GM19452 (cell line): ENCODE results near the gene GPR152.
A peak's percentile ranks its signal among the peaks of the same experiment; 100 is the strongest.

ENCODE experiments used
- ATAC-seq: cut with Tn5 transposase; IDR thresholded peaks from one replicate; pipeline ENCODE4 v1.9.1; 2021; ENCODE audit not compliant: unreplicated experiment

The GPR152 gene

GRCh38 chr11:67441098-67441563 is 11.4 kb downstream of the GPR152 start:
- no peak for ATAC-seq

DNA sequence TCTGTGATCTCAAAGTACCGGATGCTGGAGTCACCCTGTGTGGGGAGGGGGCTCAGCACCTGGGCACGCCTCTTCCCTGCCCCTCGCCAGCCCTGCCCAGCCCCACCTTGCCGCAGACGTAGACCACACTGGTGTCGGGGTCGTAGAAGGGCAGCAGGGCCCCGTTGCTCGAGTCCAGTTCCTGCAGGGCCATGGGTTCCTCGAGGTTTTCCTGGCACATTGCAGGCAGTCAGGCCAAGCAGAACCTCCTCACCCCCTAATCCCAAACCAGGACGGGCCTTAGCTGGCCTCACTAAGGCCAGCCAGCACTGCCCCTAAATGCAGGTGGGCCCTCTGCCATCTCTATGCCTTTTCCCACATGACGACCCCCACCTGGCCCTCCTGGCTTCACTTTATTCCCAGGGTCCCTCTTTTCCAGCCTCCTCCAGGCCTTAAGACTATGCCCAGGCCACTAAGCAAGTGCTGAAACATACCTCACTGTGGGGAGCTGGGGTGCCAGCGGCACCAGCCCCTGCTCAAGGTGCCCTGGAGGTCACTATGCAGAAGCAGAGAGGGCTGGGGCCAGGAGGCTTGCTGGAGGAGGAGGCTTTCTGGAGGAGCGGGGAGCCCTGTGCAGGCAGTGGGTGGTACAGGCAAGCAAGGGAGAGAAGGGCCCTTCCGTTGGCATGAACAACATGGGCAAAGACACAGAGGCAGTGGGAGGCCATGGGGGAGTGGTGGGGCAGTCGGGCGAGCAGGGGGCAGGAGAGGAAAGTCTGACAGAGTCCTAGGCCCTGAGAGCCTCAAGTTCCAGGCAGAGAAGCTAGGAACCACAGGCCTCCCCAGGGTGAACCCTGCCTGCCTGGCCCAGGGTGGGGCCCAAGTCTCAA is 12.1 kb downstream of the GPR152 start:
- ATAC-seq, result no peak

DNA sequence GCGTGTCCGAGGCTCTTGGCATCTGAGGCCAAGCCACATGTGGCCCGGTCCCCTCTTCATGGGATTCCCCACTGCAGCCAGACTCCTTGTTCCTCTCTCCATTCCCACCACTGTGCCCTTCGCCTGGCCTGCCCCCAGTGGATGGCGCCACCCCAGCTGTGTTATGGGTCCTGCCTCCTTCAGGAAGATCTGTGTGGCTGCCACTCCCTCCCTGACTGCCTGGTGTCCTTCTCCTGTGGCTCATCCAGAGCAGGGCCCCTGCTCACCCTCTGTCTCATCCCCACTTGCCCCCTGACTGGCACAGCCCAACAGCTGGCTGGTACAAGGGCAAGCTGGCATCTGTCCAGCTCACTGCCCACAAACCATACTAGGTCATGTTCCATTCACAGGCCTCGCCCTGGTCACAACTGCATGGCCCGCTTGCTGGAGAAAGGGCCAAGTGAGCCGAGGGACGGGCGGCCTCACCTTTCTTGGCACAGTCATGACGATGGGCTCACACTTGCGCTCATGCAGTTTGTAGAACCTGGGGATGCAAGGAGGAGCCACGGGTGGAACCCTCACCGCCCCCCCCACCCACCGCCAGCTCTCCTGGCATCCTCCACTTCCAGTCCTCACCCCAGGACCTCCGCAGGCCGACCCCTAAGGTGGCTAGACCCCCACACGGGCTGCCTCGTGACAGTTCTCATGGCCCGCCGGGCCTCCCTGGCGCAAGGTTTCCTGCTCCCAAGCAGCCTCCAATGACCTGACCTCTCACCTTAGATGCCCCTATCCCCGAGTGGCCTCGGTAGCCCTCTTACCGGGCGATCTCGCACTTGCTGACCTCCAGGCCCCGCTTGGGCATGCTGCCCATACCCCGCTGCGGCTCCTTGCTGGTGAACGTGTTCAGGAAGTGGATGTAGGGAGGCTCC is 13.0 kb downstream of the GPR152 start:
- ATAC-seq, result no peak

DNA sequence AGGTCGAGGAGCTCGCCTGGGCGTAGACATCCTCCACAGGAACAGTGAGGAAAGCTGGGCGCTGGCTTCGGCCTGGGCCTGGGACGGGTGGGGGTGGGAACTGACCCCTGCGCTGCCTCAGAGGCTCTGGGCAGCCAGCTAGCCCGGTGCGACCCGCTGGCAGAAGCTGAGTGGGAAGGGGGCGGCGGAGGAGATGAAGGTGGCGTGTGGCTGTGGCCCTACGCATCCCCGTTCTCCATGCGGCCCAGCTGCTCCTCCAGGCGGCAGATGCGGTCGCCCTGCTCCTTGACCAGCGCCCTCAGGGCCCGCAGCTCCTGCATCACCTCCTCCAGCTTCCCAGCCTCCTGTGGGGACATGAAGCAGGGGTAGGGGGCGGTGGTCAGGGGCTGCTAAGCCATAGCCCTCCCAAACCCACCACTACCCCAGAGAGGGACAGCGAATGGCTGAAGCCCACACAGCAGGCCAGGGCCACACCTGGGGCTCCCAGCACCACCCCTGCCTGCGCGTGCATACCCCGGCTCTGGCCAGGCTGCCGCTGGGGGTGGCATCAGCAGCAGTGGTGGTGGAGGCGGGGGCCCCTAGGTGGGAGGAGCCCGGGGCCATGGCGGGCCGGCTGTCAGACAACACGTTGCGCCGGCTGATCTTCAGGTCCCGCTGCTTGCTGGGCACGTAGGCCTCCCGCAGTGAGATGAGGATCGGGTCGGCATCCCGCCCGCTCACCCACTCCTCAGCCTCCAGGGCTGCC is 14.2 kb downstream of the GPR152 start:
- ATAC-seq, result no peak

GRCh38 chr11:67437809-67438157 is 14.7 kb downstream of the GPR152 start:
- no peak for ATAC-seq

GRCh38 chr11:67437082-67437808 is 15.3 kb downstream of the GPR152 start, which contains the start of gene PTPRCAP:
PTPRCAP (minus strand) TSS chr11:67437682; CDS start chr11:67437619, 63 bp downstream.
- no peak for ATAC-seq

DNA sequence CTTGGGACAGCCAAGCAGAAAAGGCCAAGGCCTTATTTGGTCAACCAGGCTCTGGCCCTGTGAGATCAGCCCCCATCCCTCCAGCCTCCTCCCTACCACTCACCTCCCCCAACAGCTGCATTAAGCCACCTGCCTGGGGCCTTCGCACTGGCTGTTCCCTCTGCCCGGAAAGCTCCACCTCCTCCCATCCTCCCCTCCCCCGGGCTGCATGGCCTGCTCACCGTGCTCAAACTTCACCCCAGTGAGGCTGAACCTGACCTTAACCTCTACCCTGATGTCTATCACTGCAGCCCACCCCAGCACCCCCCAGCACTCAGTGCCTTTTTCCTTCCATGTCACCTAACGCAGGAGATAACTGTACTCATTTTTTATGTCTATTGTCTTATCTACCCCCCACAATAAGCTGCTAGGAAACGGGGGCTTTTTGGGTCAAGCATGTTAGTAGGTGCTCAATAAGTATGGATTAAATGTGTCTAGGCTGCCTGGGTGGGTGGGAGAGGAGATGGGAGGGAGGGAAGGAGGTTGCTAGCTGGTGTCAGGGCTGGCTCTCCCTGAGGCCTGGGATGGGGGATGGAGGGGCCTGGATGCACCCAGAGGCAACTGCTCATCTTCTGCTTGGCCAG is 16.0 kb downstream of the GPR152 start:
- ATAC-seq, result peak; percentile 37

- ATAC-seq, result no peak
Observed at GRCh38 chr11:67435727-67436458, 16.6 kb downstream of the GPR152 start.

GRCh38 chr11:67435031-67435726 is 17.4 kb downstream of the GPR152 start:
- no peak for ATAC-seq

GRCh38 chr11:67434395-67434881 is 18.1 kb downstream of the GPR152 start:
- no peak for ATAC-seq

DNA sequence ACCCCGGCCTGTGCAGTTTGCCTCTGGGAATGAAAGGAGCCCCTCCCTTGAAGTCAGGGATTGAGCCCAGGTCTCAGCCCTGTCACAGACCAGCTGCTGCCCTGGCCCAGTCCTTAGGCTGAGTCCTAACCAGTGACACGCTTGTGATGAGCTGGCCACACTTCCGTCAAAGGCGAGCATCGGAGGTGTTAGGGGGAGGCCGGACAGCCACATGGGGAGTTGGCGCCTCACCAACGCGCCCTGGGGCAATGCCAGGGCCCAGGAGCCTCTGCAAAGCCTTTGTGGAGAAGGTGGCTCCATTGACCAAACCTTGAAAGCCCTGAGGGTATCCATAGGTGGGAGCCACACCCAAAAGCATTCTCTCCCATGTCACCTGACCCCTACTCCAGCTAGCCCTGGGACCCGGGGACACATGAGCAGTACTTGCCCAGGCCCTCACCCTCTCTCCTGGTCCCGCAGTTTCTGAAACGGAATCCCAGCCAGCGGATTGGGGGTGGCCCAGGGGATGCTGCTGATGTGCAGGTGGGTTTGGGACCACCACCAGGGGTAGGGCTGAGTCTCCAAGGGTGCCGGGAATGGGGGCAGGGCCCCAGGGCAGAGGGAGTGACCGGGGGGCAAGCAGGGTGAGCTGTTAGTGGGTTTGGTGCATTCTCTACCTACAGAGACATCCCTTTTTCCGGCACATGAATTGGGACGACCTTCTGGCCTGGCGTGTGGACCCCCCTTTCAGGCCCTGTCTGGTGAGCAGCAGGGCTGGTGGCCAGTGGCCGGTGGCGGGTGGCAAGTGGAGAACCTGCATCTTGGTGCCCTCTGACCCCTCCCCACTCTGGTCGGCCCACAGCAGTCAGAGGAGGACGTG is 18.8 kb downstream of the GPR152 start:
- ATAC-seq, result no peak

DNA sequence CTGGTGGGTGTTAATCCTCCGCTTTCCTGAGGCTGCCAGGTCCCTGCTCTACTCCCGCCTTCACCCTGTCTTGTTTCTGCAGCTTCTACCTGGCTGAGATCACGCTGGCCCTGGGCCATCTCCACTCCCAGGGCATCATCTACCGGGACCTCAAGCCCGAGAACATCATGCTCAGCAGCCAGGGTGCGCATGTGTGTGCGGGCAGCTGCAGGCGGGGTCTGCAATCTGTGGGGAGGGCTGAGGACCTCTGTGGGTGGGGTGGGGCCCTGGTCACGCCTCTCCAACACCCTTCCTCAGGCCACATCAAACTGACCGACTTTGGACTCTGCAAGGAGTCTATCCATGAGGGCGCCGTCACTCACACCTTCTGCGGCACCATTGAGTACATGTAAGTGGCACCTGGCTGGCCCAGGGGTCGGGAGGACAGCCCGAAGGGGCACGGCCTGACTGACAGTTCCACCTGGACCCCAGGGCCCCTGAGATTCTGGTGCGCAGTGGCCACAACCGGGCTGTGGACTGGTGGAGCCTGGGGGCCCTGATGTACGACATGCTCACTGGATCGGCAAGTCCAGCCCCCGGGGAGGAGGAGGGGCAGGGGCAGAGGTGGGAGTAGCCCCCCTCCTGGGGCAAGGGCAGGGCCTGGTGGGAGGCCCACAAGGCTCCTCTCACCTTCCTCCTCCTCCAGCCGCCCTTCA is 19.7 kb downstream of the GPR152 start:
- no peak for ATAC-seq

GRCh38 chr11:67431346-67432249 is 20.9 kb downstream of the GPR152 start:
- no peak for ATAC-seq

GRCh38 chr11:67429722-67430121 is 22.8 kb downstream of the GPR152 start:
- no peak for ATAC-seq

GRCh38 chr11:67429038-67429668 is 23.4 kb downstream of the GPR152 start:
- ATAC-seq, result no peak
